T-helper 17 cell (primary cell): ENCODE measurements around the gene OPALIN. TPM values are rescaled to one million over a fixed set of nuclear protein-coding genes. Genes with fewer than 3 reads are reported as not detected.

Experiments
- ATAC-seq: fragments of 150-1000 bp; cut with Tn5 transposase; 2 replicates; pipeline ENCODE4 v1.10.0; 2021; ENCODE audit warnings: mild to moderate bottlenecking, moderate library complexity
- DNase-seq, 3 donors: peaks; one replicate each; pipeline versions ENCODE4 v3.0.0 to v3.0.0-alpha.2; 2020 to 2021
- H3K9me3 ChIP-seq: one replicate; pipeline ENCODE4 v1.7.0; 2013; ENCODE audit warnings: low read length, mild to moderate bottlenecking; ENCODE audit not compliant: control insufficient read depth, poor library complexity, severe bottlenecking
- H3K27ac Mint-ChIP-seq: one replicate; pipeline ENCODE4 v1.8.0; 2022; ENCODE audit warnings: mild to moderate bottlenecking, moderate library complexity, mixed read lengths
- H3K27me3 Mint-ChIP-seq: one replicate; pipeline ENCODE4 v1.8.0; 2022; ENCODE audit warnings: mixed read lengths
- H3K36me3 Mint-ChIP-seq: one replicate; pipeline ENCODE4 v1.8.0; 2022; ENCODE audit warnings: low read depth, mixed read lengths
- H3K4me1 Mint-ChIP-seq: one replicate; pipeline ENCODE4 v1.8.0; 2022; ENCODE audit warnings: mild to moderate bottlenecking, mixed read lengths
- H3K4me3 Mint-ChIP-seq: one replicate; pipeline ENCODE4 v1.8.0; 2022; ENCODE audit warnings: mild to moderate bottlenecking, moderate library complexity, mixed read lengths
- total RNA-seq, 4 donors: library from RNA in 2 of 4; stranded (reverse) in 2 of 4; gene quantifications; one replicate each; pipeline ENCODE4 v1.2.3 and lab custom pipeline; 2022 to 2026

The OPALIN gene
- total RNA-seq, 2 donors from 2014 or later: not detected

GRCh38 chr10:96341219-96342182 is 17.3 kb downstream of the OPALIN start:
- H3K4me3 Mint-ChIP-seq: no peak overlapping the region
- H3K4me1 Mint-ChIP-seq: peaks cover 6% of the 10 kb centered on the region
- H3K27me3 Mint-ChIP-seq: peaks cover 37% of the 10 kb centered on the region
- ATAC-seq: no peak
- no peaks in the 10 kb centered on the region for H3K36me3 Mint-ChIP-seq
- H3K27ac Mint-ChIP-seq: no peak overlapping the region
- DNase-seq: no peak
- no peaks in the 10 kb centered on the region for H3K9me3 ChIP-seq

- Mint-ChIP-seq H3K27ac (no peak overlapping the region), H3K27me3 (peaks cover 40% of the 10 kb centered on the region), H3K36me3 (no peaks in the 10 kb centered on the region), H3K4me3 (no peak overlapping the region), H3K4me1 (peaks cover 6% of the 10 kb centered on the region)
- ATAC-seq: peak; percentile 81
- H3K9me3 ChIP-seq: no peaks in the 10 kb centered on the region
- DNase-seq: peak; percentile 11 to 49 (median 21)
Observed at GRCh38 chr10:96339956-96340904, 18.6 kb downstream of the OPALIN start.

- Mint-ChIP-seq H3K4me3 (no peak overlapping the region), H3K27me3 (peaks cover 40% of the 10 kb centered on the region), H3K4me1 (peaks cover 6% of the 10 kb centered on the region), H3K27ac (no peak overlapping the region), H3K36me3 (no peaks in the 10 kb centered on the region)
- DNase-seq (no peak), ATAC-seq (no peak)
- H3K9me3 ChIP-seq: no peaks in the 10 kb centered on the region
Observed at GRCh38 chr10:96339383-96339782, 19.4 kb downstream of the OPALIN start.

- H3K4me1 Mint-ChIP-seq: peaks cover 5% of the 10 kb centered on the region
- no peaks in the 10 kb centered on the region for H3K36me3 Mint-ChIP-seq
- no peaks in the 10 kb centered on the region for H3K9me3 ChIP-seq
- ATAC-seq: no peak
- no peak overlapping the region for H3K4me3 Mint-ChIP-seq
- H3K27me3 Mint-ChIP-seq: peaks cover 37% of the 10 kb centered on the region
- no peak overlapping the region for H3K27ac Mint-ChIP-seq
- no peak for DNase-seq
Observed at GRCh38 chr10:96338279-96338925, 20.4 kb downstream of the OPALIN start.

- no peak overlapping the region for H3K27ac Mint-ChIP-seq
- peaks cover 39% of the 10 kb centered on the region for H3K27me3 Mint-ChIP-seq
- peaks cover 15% of the 10 kb centered on the region for H3K4me1 Mint-ChIP-seq
- ATAC-seq (no peak), DNase-seq (no peak)
- no peaks in the 10 kb centered on the region for H3K9me3 ChIP-seq
- no peak overlapping the region for H3K4me3 Mint-ChIP-seq
- H3K36me3 Mint-ChIP-seq: no peaks in the 10 kb centered on the region
Observed at GRCh38 chr10:96337106-96337505, 21.7 kb downstream of the OPALIN start.

GRCh38 chr10:96334616-96335526 is 23.9 kb downstream of the OPALIN start:
- Mint-ChIP-seq H3K36me3 (no peaks in the 10 kb centered on the region), H3K27me3 (peaks cover 48% of the 10 kb centered on the region), H3K27ac (no peak overlapping the region), H3K4me1 (peaks cover 15% of the 10 kb centered on the region), H3K4me3 (no peak overlapping the region)
- ATAC-seq: no peak
- no peak for DNase-seq
- H3K9me3 ChIP-seq: no peaks in the 10 kb centered on the region

- H3K4me3 Mint-ChIP-seq: no peak overlapping the region
- H3K36me3 Mint-ChIP-seq: no peaks in the 10 kb centered on the region
- H3K4me1 Mint-ChIP-seq: peaks cover 17% of the 10 kb centered on the region
- ATAC-seq (peak; percentile 73), DNase-seq (no peak)
- H3K27me3 Mint-ChIP-seq: peaks cover 63% of the 10 kb centered on the region
- no peaks in the 10 kb centered on the region for H3K9me3 ChIP-seq
- H3K27ac Mint-ChIP-seq: no peak overlapping the region
Observed at GRCh38 chr10:96333101-96333500, 25.7 kb downstream of the OPALIN start.

GRCh38 chr10:96327462-96327861 is 31.3 kb downstream of the OPALIN start:
- H3K27me3 Mint-ChIP-seq: peaks cover 65% of the 10 kb centered on the region
- DNase-seq (no peak), ATAC-seq (no peak)
- peaks cover 5% of the 10 kb centered on the region for H3K4me1 Mint-ChIP-seq
- peaks cover 3% of the 10 kb centered on the region for H3K36me3 Mint-ChIP-seq
- no peaks in the 10 kb centered on the region for H3K9me3 ChIP-seq
- H3K27ac Mint-ChIP-seq: no peak overlapping the region
- no peak overlapping the region for H3K4me3 Mint-ChIP-seq

GRCh38 chr10:96325719-96326373 is 33.0 kb downstream of the OPALIN start:
- Mint-ChIP-seq H3K4me3 (no peak overlapping the region), H3K27me3 (peaks cover 65% of the 10 kb centered on the region), H3K27ac (no peak overlapping the region), H3K36me3 (peaks cover 3% of the 10 kb centered on the region), H3K4me1 (peaks cover 2% of the 10 kb centered on the region)
- H3K9me3 ChIP-seq: no peaks in the 10 kb centered on the region
- ATAC-seq: no peak
- DNase-seq: no peak

GRCh38 chr10:96324447-96324846 is 34.4 kb downstream of the OPALIN start:
- DNase-seq: no peak
- H3K9me3 ChIP-seq: no peaks in the 10 kb centered on the region
- Mint-ChIP-seq H3K4me3 (no peak overlapping the region), H3K27me3 (peaks cover 74% of the 10 kb centered on the region), H3K27ac (no peak overlapping the region), H3K36me3 (peaks cover 3% of the 10 kb centered on the region), H3K4me1 (peaks cover 2% of the 10 kb centered on the region)
- ATAC-seq: no peak

GRCh38 chr10:96322275-96322674 is 36.5 kb downstream of the OPALIN start:
- DNase-seq: no peak
- H3K9me3 ChIP-seq: no peaks in the 10 kb centered on the region
- Mint-ChIP-seq H3K27me3 (peaks cover 67% of the 10 kb centered on the region), H3K27ac (no peak overlapping the region), H3K4me1 (no peaks in the 10 kb centered on the region), H3K4me3 (no peak overlapping the region), H3K36me3 (peaks cover 3% of the 10 kb centered on the region)
- ATAC-seq: no peak

GRCh38 chr10:96321822-96322221 is 37.0 kb downstream of the OPALIN start:
- no peak overlapping the region for H3K27ac Mint-ChIP-seq
- no peak for DNase-seq
- H3K9me3 ChIP-seq: no peaks in the 10 kb centered on the region
- no peaks in the 10 kb centered on the region for H3K4me1 Mint-ChIP-seq
- no peak overlapping the region for H3K4me3 Mint-ChIP-seq
- H3K36me3 Mint-ChIP-seq: peaks cover 2% of the 10 kb centered on the region
- no peak for ATAC-seq
- peaks cover 65% of the 10 kb centered on the region for H3K27me3 Mint-ChIP-seq
